Ovary (tissue), 3 donors: ENCODE data around the gene ALDH7A1.

ENCODE experiments used
- CTCF ChIP-seq, 3 donors: fragments of 450-650 bp in 2 of 3; fragments of 200-600 bp in 1 of 3; IDR thresholded peaks; one replicate each; pipeline versions ENCODE4 v1.5.1 to v1.8.0; 2016 to 2022; ENCODE audit warnings: antibody characterized with exemption in 3 of 3, mild to moderate bottlenecking in 1 of 3
- EP300 ChIP-seq: sonication (generic); formaldehyde crosslinking; IDR thresholded peaks from one replicate; pipeline ENCODE4 v1.6.1; 2017; ENCODE audit warnings: antibody characterized with exemption
- POLR2A ChIP-seq: fragments of 450-650 bp; IDR thresholded peaks from one replicate; pipeline ENCODE4 v1.6.1; 2017; ENCODE audit warnings: antibody characterized with exemption, mild to moderate bottlenecking, moderate library complexity
- donor health status: DM: no; HTN: no; CAD: no.

DNA sequence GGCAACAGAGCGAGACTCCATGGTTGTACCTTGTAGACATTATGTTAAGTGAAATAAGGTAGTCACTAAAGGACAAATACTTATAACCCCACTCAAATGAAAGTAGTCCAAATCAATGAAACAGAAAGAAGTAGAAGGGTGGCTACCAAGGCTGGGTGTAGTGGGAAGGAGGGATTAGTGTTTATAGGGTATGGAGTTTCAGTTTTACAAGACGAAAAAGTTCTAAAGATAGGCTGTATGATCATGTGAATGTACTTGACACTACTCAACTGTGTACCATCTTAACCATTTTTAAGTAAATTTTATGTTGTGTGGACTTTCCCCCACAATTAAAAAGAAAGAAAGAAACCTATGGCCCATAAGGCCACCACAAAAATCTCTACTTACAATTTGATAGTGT lies 32.2 kb downstream of the ALDH7A1 start:
- no peak for TF ChIP-seq CTCF (IDR thresholded peaks at IDR 0.05)
- TF ChIP-seq EP300 = no peak
- no peak for TF ChIP-seq POLR2A
